WTC11 (cell line): ENCODE results near the gene RASGEF1C. TPM values are rescaled to one million over a fixed set of nuclear protein-coding genes. Genes with fewer than 3 reads are reported as not detected.

ENCODE experiments used
- ATAC-seq: fragments of 200-7000 bp; cut with Tn5 transposase; 2 replicates; pipeline ENCODE4 v1.10.0; 2021; ENCODE audit warnings: mild to moderate bottlenecking, moderate library complexity
- CTCF ChIA-PET: fragments of 300-600 bp; sonication (Branson Sonifier 250); formaldehyde crosslinking; loops from one replicate; lab custom pipeline; 2021; ENCODE audit warnings: antibody characterized with exemption; lab: Charles Lee
- POLR2A ChIA-PET: fragments of 350-600 bp; sonication (Branson Sonifier 250); formaldehyde crosslinking; loops from one replicate; lab custom pipeline; 2021; ENCODE audit warnings: antibody characterized with exemption; lab: Charles Lee
- DNase-seq: peaks from one replicate; pipeline ENCODE4 v3.0.0; 2021; ENCODE audit warnings: low spot score
- H3K27ac Mint-ChIP-seq: 2 replicates; pipeline ENCODE4 v1.8.0; 2021; ENCODE audit warnings: mixed read lengths
- H3K27me3 Mint-ChIP-seq: 2 replicates; pipeline ENCODE4 v1.8.0; 2021; ENCODE audit warnings: low read depth, mild to moderate bottlenecking, moderate library complexity, mixed read lengths
- H3K36me3 Mint-ChIP-seq: 2 replicates; pipeline ENCODE4 v1.8.0; 2021; ENCODE audit warnings: mixed read lengths
- H3K4me1 Mint-ChIP-seq: 2 replicates; pipeline ENCODE4 v1.8.0; 2022; ENCODE audit warnings: mixed read lengths
- H3K4me3 Mint-ChIP-seq: 2 replicates; pipeline ENCODE4 v1.8.0; 2021; ENCODE audit warnings: mild to moderate bottlenecking, moderate library complexity, mixed read lengths
- H3K9me3 Mint-ChIP-seq: 2 replicates; pipeline ENCODE4 v1.8.0; 2021; ENCODE audit warnings: mixed read lengths
- ATF6 ChIP-seq: sonication (generic); formaldehyde crosslinking; IDR thresholded peaks from 2 replicates; pipeline ENCODE4 v1.8.1; 2023; ENCODE audit warnings: mild to moderate bottlenecking, missing genetic modification reagents
- CREM ChIP-seq: sonication (generic); formaldehyde crosslinking; IDR thresholded peaks from 2 replicates; pipeline ENCODE4 v1.8.1; 2022; ENCODE audit warnings: mild to moderate bottlenecking, missing genetic modification reagents, moderate library complexity
- CTCF ChIP-seq: fragments of 200-600 bp; IDR thresholded peaks from 2 replicates; pipeline ENCODE4 v1.8.0; 2022; ENCODE audit warnings: antibody characterized with exemption
- ESRRA ChIP-seq: sonication (generic); formaldehyde crosslinking; IDR thresholded peaks from 2 replicates; pipeline ENCODE4 v1.8.1; 2022; ENCODE audit warnings: mild to moderate bottlenecking, missing genetic modification reagents, borderline replicate concordance
- FOXK1 ChIP-seq: sonication (generic); formaldehyde crosslinking; IDR thresholded peaks from 2 replicates; pipeline ENCODE4 v1.8.0; 2022; ENCODE audit warnings: mild to moderate bottlenecking, moderate library complexity, missing genetic modification reagents
- GABPB1 ChIP-seq: sonication (generic); formaldehyde crosslinking; IDR thresholded peaks from 2 replicates; pipeline ENCODE4 v1.8.1; 2023; ENCODE audit warnings: mild to moderate bottlenecking, missing genetic modification reagents
- GTF2I ChIP-seq: fragments of 250-450 bp; sonication (Bioruptor Pico); conservative IDR thresholded peaks from 2 replicates; pipeline ENCODE4 v1.4.0; 2021; ENCODE audit warnings: mild to moderate bottlenecking
- MAX ChIP-seq: sonication (generic); formaldehyde crosslinking; IDR thresholded peaks from 2 replicates; pipeline ENCODE4 v1.8.0; 2022; ENCODE audit warnings: mild to moderate bottlenecking, missing genetic modification reagents
- MXD4 ChIP-seq: fragments of 250-450 bp; sonication (Bioruptor Pico); IDR thresholded peaks from 2 replicates; pipeline ENCODE4 v1.8.0; 2021; ENCODE audit warnings: mild to moderate bottlenecking, moderate library complexity, borderline replicate concordance
- NR2C2 ChIP-seq: sonication (generic); formaldehyde crosslinking; IDR thresholded peaks from 2 replicates; pipeline ENCODE4 v1.8.0; 2022; ENCODE audit warnings: mild to moderate bottlenecking, missing genetic modification reagents
- PREB ChIP-seq: sonication (generic); formaldehyde crosslinking; IDR thresholded peaks from 2 replicates; pipeline ENCODE4 v1.8.1; 2022; ENCODE audit warnings: mild to moderate bottlenecking, missing genetic modification reagents, moderate library complexity, borderline replicate concordance
- RORB ChIP-seq: fragments of 250-450 bp; sonication (Bioruptor Pico); IDR thresholded peaks from 2 replicates; pipeline ENCODE4 v1.9.0; 2021; ENCODE audit warnings: mild to moderate bottlenecking
- SMAD3 ChIP-seq: sonication (generic); formaldehyde crosslinking; IDR thresholded peaks from 2 replicates; pipeline ENCODE4 v1.8.0; 2022; ENCODE audit warnings: missing genetic modification reagents, mild to moderate bottlenecking, borderline replicate concordance
- SOX15 ChIP-seq: fragments of 250-450 bp; sonication (Bioruptor Pico); IDR thresholded peaks from 2 replicates; pipeline ENCODE4 v1.9.0; 2021; ENCODE audit warnings: mild to moderate bottlenecking
- STAT6 ChIP-seq: sonication (generic); formaldehyde crosslinking; conservative IDR thresholded peaks from 2 replicates; pipeline ENCODE4 v1.8.1; 2023; ENCODE audit warnings: mild to moderate bottlenecking, low read depth, missing genetic modification reagents, moderate library complexity
- TEAD4 ChIP-seq: sonication (generic); formaldehyde crosslinking; IDR thresholded peaks from 2 replicates; pipeline ENCODE4 v1.8.0; 2022; ENCODE audit warnings: mild to moderate bottlenecking, missing genetic modification reagents
- USF1 ChIP-seq: sonication (generic); formaldehyde crosslinking; IDR thresholded peaks from 2 replicates; pipeline ENCODE4 v1.8.0; 2022; ENCODE audit warnings: mild to moderate bottlenecking, missing genetic modification reagents
- USF2 ChIP-seq: sonication (generic); formaldehyde crosslinking; IDR thresholded peaks from 2 replicates; pipeline ENCODE4 v1.8.1; 2023; ENCODE audit warnings: mild to moderate bottlenecking, missing genetic modification reagents, moderate library complexity
- ZBTB21 ChIP-seq: sonication (generic); formaldehyde crosslinking; IDR thresholded peaks from 2 replicates; pipeline ENCODE4 v1.8.1; 2023; ENCODE audit warnings: mild to moderate bottlenecking, missing genetic modification reagents, borderline replicate concordance
- ZMAT4 ChIP-seq: fragments of 250-450 bp; sonication (Bioruptor Pico); IDR thresholded peaks from 2 replicates; pipeline ENCODE4 v1.9.0; 2021; ENCODE audit warnings: mild to moderate bottlenecking
- ZNF138 ChIP-seq: sonication (generic); formaldehyde crosslinking; conservative IDR thresholded peaks from 2 replicates; pipeline ENCODE4 v1.8.1; 2022; ENCODE audit warnings: mild to moderate bottlenecking, moderate library complexity, missing genetic modification reagents
- ZNF263 ChIP-seq: sonication (generic); formaldehyde crosslinking; IDR thresholded peaks from 2 replicates; pipeline ENCODE4 v1.8.1; 2022; ENCODE audit warnings: low read depth, mild to moderate bottlenecking, moderate library complexity, missing genetic modification reagents
- ZNF317 ChIP-seq: sonication (generic); formaldehyde crosslinking; IDR thresholded peaks from 2 replicates; pipeline ENCODE4 v1.8.1; 2023; ENCODE audit warnings: low read depth, mild to moderate bottlenecking, moderate library complexity, missing genetic modification reagents, borderline replicate concordance
- ZNF396 ChIP-seq: fragments of 250-450 bp; sonication (Bioruptor Pico); IDR thresholded peaks from 2 replicates; pipeline ENCODE4 v1.8.0; 2021; ENCODE audit warnings: mild to moderate bottlenecking, moderate library complexity, borderline replicate concordance
- total RNA-seq: library from RNA; stranded (reverse); gene quantifications from 3 replicates; pipeline ENCODE4 v1.2.3, GENCODE V29; 2021

Gene RASGEF1C
- total RNA-seq, 1 experiment from 2014 or later, result 0.96 TPM

GRCh38 chr5:180204276-180204819 lies 4.7 kb downstream of the RASGEF1C start:
- no peaks in the 10 kb centered on the region for H3K9me3 Mint-ChIP-seq
- POLR2A ChIA-PET, result no interaction called here
- no peak for ATAC-seq
- no peak overlapping the region for H3K4me3 Mint-ChIP-seq
- H3K27ac Mint-ChIP-seq, result no peak overlapping the region
- no peak for DNase-seq
- H3K4me1 Mint-ChIP-seq, result peaks cover 13% of the 10 kb centered on the region
- peaks cover 19% of the 10 kb centered on the region for H3K27me3 Mint-ChIP-seq
- no peak for TF ChIP-seq ATF6 (CRISPR knock-in tag)
- TF ChIP-seq CTCF, result no peak
- no peak for TF ChIP-seq MXD4 (CRISPR knock-in tag)
- TF ChIP-seq GABPB1, result no peak
- TF ChIP-seq FOXK1, result no peak
- TF ChIP-seq USF1 (CRISPR knock-in tag), result no peak
- TF ChIP-seq USF2 (CRISPR knock-in tag), result no peak
- TF ChIP-seq NR2C2 (CRISPR knock-in tag), result no peak
- no peak for TF ChIP-seq ZMAT4
- TF ChIP-seq RORB, result no peak
- no peak for TF ChIP-seq TEAD4 (CRISPR knock-in tag)
- TF ChIP-seq MAX (CRISPR knock-in tag), result no peak
- TF ChIP-seq ZNF138 (CRISPR knock-in tag), result no peak
- no peak for TF ChIP-seq GTF2I (CRISPR knock-in tag)
- TF ChIP-seq, all 79 proteins: peak for 0
- CTCF ChIA-PET, result no interaction called here
- no peaks in the 10 kb centered on the region for H3K36me3 Mint-ChIP-seq

GRCh38 chr5:180202939-180203573 lies 6.0 kb downstream of the RASGEF1C start:
- DNase-seq (no peak), ATAC-seq (no peak)
- ChIA-PET CTCF (interaction anchor here (3.4 kb wide), 1 partner anchor 416 kb away, joined by 13 read pairs; no protein-coding TSS in a partner anchor), POLR2A (no interaction called here)
- Mint-ChIP-seq H3K36me3 (no peaks in the 10 kb centered on the region), H3K27me3 (peaks cover 13% of the 10 kb centered on the region), H3K4me1 (peaks cover 7% of the 10 kb centered on the region), H3K4me3 (no peak overlapping the region), H3K27ac (no peak overlapping the region), H3K9me3 (peaks cover 7% of the 10 kb centered on the region; the same call in 1 of the 2 replicates)
- no peak for TF ChIP-seq PREB (CRISPR knock-in tag)
- TF ChIP-seq ZNF263 (CRISPR knock-in tag), result no peak
- no peak for TF ChIP-seq ZMAT4
- TF ChIP-seq SOX15 (CRISPR knock-in tag), result no peak
- TF ChIP-seq CREM (CRISPR knock-in tag), result no peak
- no peak for TF ChIP-seq SMAD3 (CRISPR knock-in tag)
- TF ChIP-seq MAX (CRISPR knock-in tag), result no peak
- no peak for TF ChIP-seq STAT6 (CRISPR knock-in tag)
- no peak for TF ChIP-seq FOXK1
- TF ChIP-seq ZBTB21 (CRISPR knock-in tag), result no peak
- TF ChIP-seq ESRRA (CRISPR knock-in tag), result no peak
- TF ChIP-seq ZNF396 (CRISPR knock-in tag), result no peak
- no peak for TF ChIP-seq ZNF317 (CRISPR knock-in tag)
